HepG2 (cell line): ENCODE results near the gene KIF1B. TPM values are rescaled to one million over a fixed set of nuclear protein-coding genes. Genes with fewer than 3 reads are reported as not detected.

Experiments
- ATAC-seq: fragments of 200-7000 bp; cut with Tn5 transposase; 3 replicates; pipeline ENCODE4 v1.9.1; 2020; ENCODE audit warnings: mild to moderate bottlenecking, moderate library complexity
- BruUV-seq: library from RNA; stranded (reverse); fragments of 400-500 nt; replicated peaks from 2 replicates; lab custom pipeline; 2021; lab: Mats Ljungman, UMichigan
- CTCF ChIA-PET: fragments of 300-600 bp; formaldehyde crosslinking; extraction: SDS; loops from one replicate; lab custom pipeline; 2021; ENCODE audit warnings: low total read pairs, inconsistent platforms, low intra/inter-chr PET ratio; lab: Yijun Ruan, JAX
- POLR2A ChIA-PET: fragments of 350-600 bp; sonication (Branson Sonifier 250); formaldehyde crosslinking; loops from one replicate; lab custom pipeline; 2020; ENCODE audit warnings: antibody characterized with exemption, inconsistent platforms; lab: Yijun Ruan, JAX
- DNase-seq: peaks from one replicate; pipeline ENCODE4 v3.0.0-alpha.2; 2015; ENCODE audit warnings: low spot score
- FAIRE-seq: peaks from 3 replicates; lab custom pipeline; 2011; peaks lifted over from hg19 to GRCh38; lab: Jason Lieb, UNC
- H2AFZ ChIP-seq: one replicate; pipeline ENCODE4 v1.6.1; 2011; ENCODE audit warnings: low read length, inconsistent platforms
- H3K27ac ChIP-seq: fragments of 300-600 bp; 3 replicates; pipeline ENCODE4 v1.8.0; 2011; ENCODE audit warnings: mixed run types, mild to moderate bottlenecking, mixed read lengths, low read length, inconsistent platforms; ENCODE audit not compliant: insufficient read depth; ENCODE audit errors: extremely low read length
- H3K27me3 ChIP-seq, 2 experiments: fragments of 200-600 bp in 1 of 2; 2 replicates in 1 of 2; 3 replicates in 1 of 2; pipeline versions ENCODE4 v1.6.0 to v1.8.0; 2011; ENCODE audit warnings: low read length in 2 of 2, mild to moderate bottlenecking in 2 of 2, moderate library complexity in 2 of 2, inconsistent platforms in 1 of 2; ENCODE audit not compliant: insufficient read depth in 2 of 2, control insufficient read depth in 1 of 2
- H3K36me3 ChIP-seq, 2 experiments: fragments of 200-600 bp in 1 of 2; replicated peaks in 1 of 2; 2 replicates in 1 of 2; 3 replicates in 1 of 2; pipeline versions ENCODE4 v1.5.1 to v1.8.0; 2011; ENCODE audit warnings: low read length in 2 of 2, inconsistent platforms in 1 of 2; ENCODE audit not compliant: insufficient read depth in 2 of 2, control insufficient read depth in 1 of 2
- H3K4me1 ChIP-seq: 2 replicates; pipeline ENCODE4 v1.5.1; 2012; ENCODE audit warnings: low read length, inconsistent platforms; ENCODE audit not compliant: insufficient read depth
- H3K4me2 ChIP-seq: 2 replicates; pipeline ENCODE4 v1.6.0; 2011; ENCODE audit warnings: low read depth, low read length, inconsistent platforms
- H3K4me3 ChIP-seq, 3 experiments: fragments of 200-600 bp in 1 of 3; sonication (generic), shearing (Covaris generic) in 1 of 3; replicated peaks in 1 of 3; 2 replicates each; pipeline ENCODE4 v1.5.1; 2011 to 2016; ENCODE audit warnings: low read length in 3 of 3, inconsistent platforms in 2 of 3, low read depth in 2 of 3, mild to moderate bottlenecking in 2 of 3, control low read depth in 1 of 3, mixed read lengths in 1 of 3; ENCODE audit not compliant: insufficient read depth in 1 of 3
- H3K79me2 ChIP-seq: one replicate; pipeline ENCODE4 v1.6.1; 2011; ENCODE audit warnings: low read length, inconsistent platforms; ENCODE audit not compliant: insufficient read depth
- H3K9ac ChIP-seq: 2 replicates; pipeline ENCODE4 v1.6.0; 2011; ENCODE audit warnings: mild to moderate bottlenecking, low read depth, low read length, inconsistent platforms; ENCODE audit not compliant: insufficient read depth
- H3K9me3 ChIP-seq: 2 replicates; pipeline ENCODE4 v1.5.1; 2012; ENCODE audit warnings: mild to moderate bottlenecking, low read length
- H4K20me1 ChIP-seq: 2 replicates; pipeline ENCODE4 v1.6.0; 2011; ENCODE audit warnings: inconsistent platforms, mild to moderate bottlenecking, low read length, moderate library complexity; ENCODE audit not compliant: insufficient read depth
- FOXK2 ChIP-seq: fragments of 450-650 bp; IDR thresholded peaks from 2 replicates; pipeline ENCODE4 v1.6.1; 2016
- HMGXB3 ChIP-seq: sonication (generic); formaldehyde crosslinking; IDR thresholded peaks from 2 replicates; pipeline ENCODE4 v1.4.0; 2020; ENCODE audit warnings: missing genetic modification reagents, borderline replicate concordance
- MXD4 ChIP-seq: IDR thresholded peaks from 2 replicates; pipeline ENCODE4 v1.6.1; 2016; ENCODE audit warnings: mild to moderate bottlenecking, missing biosample characterization, missing genetic modification reagents
- PREB ChIP-seq: sonication (generic); formaldehyde crosslinking; IDR thresholded peaks from 2 replicates; pipeline ENCODE4 v1.4.0; 2020; ENCODE audit warnings: missing genetic modification reagents
- SALL1 ChIP-seq: sonication (generic); formaldehyde crosslinking; IDR thresholded peaks from 2 replicates; pipeline ENCODE4 v1.8.0; 2022; ENCODE audit warnings: mild to moderate bottlenecking, missing genetic modification reagents
- THYN1 ChIP-seq: sonication (generic); formaldehyde crosslinking; IDR thresholded peaks from 2 replicates; pipeline ENCODE4 v1.8.1; 2023; ENCODE audit warnings: low read depth, mild to moderate bottlenecking, moderate library complexity, missing genetic modification reagents, borderline replicate concordance
- ZNF296 ChIP-seq: sonication (generic); formaldehyde crosslinking; conservative IDR thresholded peaks from 2 replicates; pipeline ENCODE4 v1.5.0; 2020; ENCODE audit warnings: mild to moderate bottlenecking, missing genetic modification reagents
- ZNF784 ChIP-seq: sonication (generic); formaldehyde crosslinking; IDR thresholded peaks from 2 replicates; pipeline ENCODE4 v1.5.1; 2020; ENCODE audit warnings: missing genetic modification reagents, mild to moderate bottlenecking, borderline replicate concordance
- WGBS: methylation state at CpG from one replicate; pipeline ENCODE4 v1.1.6; 2017; ENCODE audit warnings: low lambda C conversion rate; 5-methylcytosine and 5-hydroxymethylcytosine counted together
- in situ Hi-C: cut with HindIII; loops from 2 replicates; pipeline ENCODE4 v1.10.0; 2017; ENCODE audit warnings: low pct_unique_long_range_greater_than_20kb; ENCODE audit not compliant: extremely low pct_ligation_motif_present
- intact Hi-C: fragments of 100-400 bp; cut with micrococcal nuclease; formaldehyde crosslinking; loops from one replicate; pipeline ENCODE4 v1.10.0; 2022; ENCODE audit not compliant: unreplicated experiment
- polyA plus RNA-seq, 8 experiments: library from polyadenylated mRNA; depleted of rRNA in 3 of 8; stranded (reverse) in 7 of 8; unstranded in 1 of 8; fragments of >200 nt; fragmentation: Illumina TruSeq in 4 of 8; extraction: Trizol in 4 of 8; gene quantifications; 2 replicates each; pipeline versions ENCODE4 v1.2.1 to v1.2.3, GENCODE V29; 2011 to 2016; ENCODE audit warnings: low read depth in 4 of 8, missing spikeins in 1 of 8, mixed read lengths in 1 of 8; ENCODE audit not compliant: insufficient read depth in 1 of 8
- total RNA-seq, 5 experiments: library from RNA; depleted of rRNA; stranded (reverse); fragments of >200 nt; fragmentation: Illumina TruSeq; extraction: Trizol; gene quantifications; 2 replicates each; pipeline ENCODE4 v1.2.3, GENCODE V29; 2016; ENCODE audit warnings: low read depth in 1 of 5

KIF1B gene
- total and polyA plus RNA-seq, 2 of the 13 experiments (the other 11 are each of a cell fraction or from before 2014, with no cell fraction given), result 26.7 to 32.5 TPM

- Histone ChIP-seq H2AFZ (no peak overlapping the region), H3K27ac (no peak overlapping the region), H4K20me1 (no peaks in the 10 kb centered on the region), H3K9me3 (no peaks in the 10 kb centered on the region), H3K4me1 (peaks cover 4% of the 10 kb centered on the region), H3K4me2 (no peak overlapping the region), H3K9ac (no peak overlapping the region), H3K27me3 (no peaks in the 10 kb centered on the region), H3K79me2 (peaks cover 10% of the 10 kb centered on the region), H3K4me3 (no peak overlapping the region), H3K36me3 (peaks cover 6 to 23% of the 10 kb centered on the region in 2 experiments; a peak in 4 of 5 replicates)
- intact Hi-C loops, result no loop called here
- FAIRE-seq, result no peak
- in situ Hi-C loops, result no loop called here
- ChIA-PET CTCF (no interaction called here), POLR2A (no interaction called here)
- no TSS peak for BruUV-seq
- 92% methylated on average over 5 of the region's 5 CpGs for WGBS
- no peak for DNase-seq
- no peak for ATAC-seq
- no peak for TF ChIP-seq ZNF296 (CRISPR knock-in tag)
- no peak for TF ChIP-seq HMGXB3 (CRISPR knock-in tag)
- TF ChIP-seq MXD4 (CRISPR knock-in tag), result no peak
- TF ChIP-seq FOXK2, result no peak
- no peak for TF ChIP-seq SALL1 (CRISPR knock-in tag)
- TF ChIP-seq PREB, result no peak
- TF ChIP-seq ZNF784 (CRISPR knock-in tag), result no peak
- TF ChIP-seq THYN1, result no peak
Observed at GRCh38 chr1:10177876-10178275, 32.5 kb upstream of the KIF1B start.
